ENCODE results near the gene PCSK7. TPM values are rescaled to one million over a fixed set of nuclear protein-coding genes. Genes with fewer than 3 reads are reported as not detected.

The PCSK7 gene
- total and polyA plus RNA-seq, 4 donors: 7.3 to 32.3 (median 16.2) TPM

- Histone ChIP-seq H3K36me3 (ENCODE audit: control insufficient read depth in 4 of 4, insufficient read depth in 3 of 4, low read depth in 1 of 4, low read length in 3 of 4) (peaks cover 2 to 21% (median 10%) of the 10 kb centered on the region in 4 donors), H3K4me3 (ENCODE audit: low read depth in 1 of 3, low read length in 3 of 3) (no peak overlapping the region), H3K9me3 (ENCODE audit: control insufficient read depth in 4 of 4, low read length in 3 of 4) (no peaks in the 10 kb centered on the region), H3K27me3 (ENCODE audit: control insufficient read depth in 4 of 4, insufficient read depth in 4 of 4, low read length in 3 of 4) (no peaks in the 10 kb centered on the region), H3K4me1 (ENCODE audit: control insufficient read depth in 4 of 4, insufficient read depth in 4 of 4, low read length in 3 of 4) (peaks cover 0 to 5% (median 4%) of the 10 kb centered on the region in 4 donors), H3K9ac (ENCODE audit: low read depth in 1 of 2, low read length in 2 of 2) (no peak overlapping the region), H3K27ac (ENCODE audit: low read depth in 1 of 2, low read length in 2 of 2) (no peak overlapping the region)
- no peak for DNase-seq (ENCODE audit: low spot score)
- WGBS: 95% methylated on average over 5 of the region's 5 CpGs
- TF ChIP-seq ZBTB33 (IDR thresholded peaks at IDR 0.05) (no peak), TAF1 (conservative IDR thresholded peaks at IDR 0.05) (no peak), MAX (IDR thresholded peaks at IDR 0.05) (no peak), SP1 (IDR thresholded peaks at IDR 0.05) (no peak), YY1 (IDR thresholded peaks at IDR 0.05) (no peak), JUND (IDR thresholded peaks at IDR 0.05) (no peak), CTCF (IDR thresholded peaks at IDR 0.05; ENCODE audit: low read depth, low read length, missing input control) (no peak), RAD21 (IDR thresholded peaks at IDR 0.05) (no peak), RXRA (IDR thresholded peaks at IDR 0.05) (no peak), HNF4G (IDR thresholded peaks at IDR 0.05) (no peak), GABPA (IDR thresholded peaks at IDR 0.05 in 1 of 2, conservative IDR thresholded peaks at IDR 0.05 in 1 of 2) (no peak), EGR1 (IDR thresholded peaks at IDR 0.05; ENCODE audit: low read depth in 2 of 2) (no peak), HNF4A (conservative IDR thresholded peaks at IDR 0.05) (no peak), FOXA2 (IDR thresholded peaks at IDR 0.05) (no peak), NR2F2 (IDR thresholded peaks at IDR 0.05) (no peak), FOXA1 (IDR thresholded peaks at IDR 0.05) (no peak), ATF3 (IDR thresholded peaks at IDR 0.05) (no peak)
- TF ChIP-seq, protein P1, sequence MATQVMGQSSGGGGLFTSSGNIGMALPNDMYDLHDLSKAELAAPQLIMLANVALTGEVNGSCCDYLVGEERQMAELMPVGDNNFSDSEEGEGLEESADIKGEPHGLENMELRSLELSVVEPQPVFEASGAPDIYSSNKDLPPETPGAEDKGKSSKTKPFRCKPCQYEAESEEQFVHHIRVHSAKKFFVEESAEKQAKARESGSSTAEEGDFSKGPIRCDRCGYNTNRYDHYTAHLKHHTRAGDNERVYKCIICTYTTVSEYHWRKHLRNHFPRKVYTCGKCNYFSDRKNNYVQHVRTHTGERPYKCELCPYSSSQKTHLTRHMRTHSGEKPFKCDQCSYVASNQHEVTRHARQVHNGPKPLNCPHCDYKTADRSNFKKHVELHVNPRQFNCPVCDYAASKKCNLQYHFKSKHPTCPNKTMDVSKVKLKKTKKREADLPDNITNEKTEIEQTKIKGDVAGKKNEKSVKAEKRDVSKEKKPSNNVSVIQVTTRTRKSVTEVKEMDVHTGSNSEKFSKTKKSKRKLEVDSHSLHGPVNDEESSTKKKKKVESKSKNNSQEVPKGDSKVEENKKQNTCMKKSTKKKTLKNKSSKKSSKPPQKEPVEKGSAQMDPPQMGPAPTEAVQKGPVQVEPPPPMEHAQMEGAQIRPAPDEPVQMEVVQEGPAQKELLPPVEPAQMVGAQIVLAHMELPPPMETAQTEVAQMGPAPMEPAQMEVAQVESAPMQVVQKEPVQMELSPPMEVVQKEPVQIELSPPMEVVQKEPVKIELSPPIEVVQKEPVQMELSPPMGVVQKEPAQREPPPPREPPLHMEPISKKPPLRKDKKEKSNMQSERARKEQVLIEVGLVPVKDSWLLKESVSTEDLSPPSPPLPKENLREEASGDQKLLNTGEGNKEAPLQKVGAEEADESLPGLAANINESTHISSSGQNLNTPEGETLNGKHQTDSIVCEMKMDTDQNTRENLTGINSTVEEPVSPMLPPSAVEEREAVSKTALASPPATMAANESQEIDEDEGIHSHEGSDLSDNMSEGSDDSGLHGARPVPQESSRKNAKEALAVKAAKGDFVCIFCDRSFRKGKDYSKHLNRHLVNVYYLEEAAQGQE (IDR thresholded peaks at IDR 0.05): no peak
These were observed 6.3 kb upstream of the PCSK7 start for GRCh38 chr11:117238221-117238620.
